Measurements from ENCODE around the gene CHID1.

The CHID1 gene

GRCh38 chr11:845872-846495 is 64.6 kb downstream of the CHID1 start:
- DNase-seq = no peak

- no peak for DNase-seq
Observed at GRCh38 chr11:844693-845644, 65.6 kb downstream of the CHID1 start.

DNA sequence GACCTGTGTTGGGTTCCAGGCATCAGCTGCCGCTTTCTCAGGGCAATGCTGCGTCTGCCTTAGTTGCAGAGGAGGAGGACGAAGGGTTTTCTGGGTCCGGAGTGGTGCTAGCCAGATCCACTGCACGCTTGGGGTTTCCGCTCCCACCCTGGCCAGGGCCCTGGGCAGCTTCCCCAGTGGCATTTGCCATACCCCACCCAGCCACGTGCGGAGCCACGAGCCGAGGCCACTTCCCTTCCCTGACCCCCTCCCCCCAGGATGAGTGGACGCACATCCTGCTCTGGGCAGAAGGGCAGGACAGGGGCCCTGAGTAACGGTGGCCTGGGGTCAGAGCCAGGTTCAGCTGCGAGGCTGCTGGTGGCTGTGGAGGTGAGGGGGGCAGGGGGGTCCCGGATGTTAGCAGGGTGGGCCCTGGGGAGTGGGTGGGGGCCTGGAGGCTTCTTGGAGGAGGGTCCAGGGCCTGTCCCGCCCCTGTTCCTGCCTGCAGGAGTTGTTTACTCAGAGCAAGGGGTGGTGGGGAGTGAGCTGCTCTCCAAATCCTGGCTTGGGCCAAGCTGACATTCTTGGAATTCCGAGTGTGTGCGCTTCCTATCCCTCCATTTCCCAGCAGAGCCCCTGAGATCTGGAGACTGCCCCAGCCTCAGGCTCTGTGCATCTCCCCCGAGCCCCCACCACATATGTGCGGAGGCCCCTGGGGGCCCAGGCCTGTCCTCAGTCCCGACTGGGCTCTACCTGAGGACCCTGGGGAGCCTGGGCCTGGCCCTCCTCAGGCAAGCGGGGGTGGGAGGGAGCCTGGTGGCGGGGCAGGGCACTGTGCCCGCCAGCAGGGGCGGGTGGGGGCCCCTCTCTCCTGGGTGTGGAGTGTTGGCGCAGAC is 66.6 kb downstream of the CHID1 start:
- no peak for DNase-seq

DNA sequence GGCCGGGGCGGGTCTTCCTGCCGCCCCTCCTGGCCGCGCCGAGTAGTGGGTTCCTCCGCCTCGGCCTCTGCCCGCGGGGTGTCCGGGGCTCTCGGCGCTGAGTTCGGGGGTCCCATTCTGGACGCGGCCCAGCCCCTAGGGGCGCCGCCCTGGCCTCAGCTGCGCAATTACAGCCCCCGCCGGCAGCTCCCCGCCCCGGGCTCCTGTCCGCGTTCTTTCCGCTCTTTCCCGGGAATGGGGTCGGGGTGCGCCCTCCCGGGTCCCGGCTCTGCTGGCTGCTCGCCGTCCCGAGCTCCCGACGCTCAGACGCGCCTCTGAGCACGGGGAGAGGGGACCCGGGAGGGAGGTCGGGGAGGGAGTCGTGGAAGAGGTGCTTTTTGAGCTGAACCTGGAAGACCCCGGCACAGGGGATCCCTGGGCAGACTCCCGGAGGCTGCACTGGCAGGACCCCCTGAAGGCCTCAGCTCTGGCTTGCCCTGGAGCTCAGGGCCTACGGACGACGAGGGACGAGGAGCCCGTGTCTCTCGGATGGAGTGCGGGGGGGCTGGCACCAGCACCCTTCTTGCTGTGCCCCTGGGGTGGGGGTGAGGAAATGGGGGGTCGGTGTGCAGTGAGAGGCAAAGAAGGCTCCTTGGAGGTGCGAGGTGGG is 67.4 kb downstream of the CHID1 start:
- no peak for DNase-seq

DNA sequence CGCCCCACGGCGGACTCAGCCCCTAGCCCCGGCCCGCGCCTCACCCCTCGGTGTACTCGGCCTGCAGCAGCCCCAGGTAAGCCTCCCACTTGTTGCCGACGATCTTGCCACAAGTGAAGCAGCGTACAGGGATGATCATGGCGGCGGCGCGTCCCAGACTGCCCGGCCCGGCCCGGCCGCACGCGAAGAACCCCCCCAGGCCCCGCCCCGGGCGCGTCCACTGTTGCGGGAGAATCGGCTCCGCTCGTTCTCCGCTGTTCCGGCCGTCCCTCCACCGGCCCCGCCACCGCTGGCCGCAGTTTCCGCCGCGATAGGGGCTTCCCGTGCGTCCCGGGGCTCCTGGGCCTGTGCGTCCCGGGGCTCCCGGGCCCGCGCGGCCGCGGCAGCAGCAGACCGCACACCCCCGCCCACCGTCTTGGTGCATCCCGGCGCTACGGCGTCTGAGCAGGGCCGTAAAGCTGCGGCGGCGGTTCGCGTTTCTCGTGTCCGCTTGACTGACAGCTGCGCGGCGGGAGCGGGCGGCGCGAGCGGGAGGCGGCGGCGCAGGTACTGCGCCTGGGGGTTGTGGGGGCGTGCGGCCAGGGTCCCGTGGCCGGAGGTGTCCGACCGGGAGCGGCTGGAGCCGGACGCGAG is 68.1 kb downstream of the CHID1 start, which contains the start of the genes POLR2L and TSPAN4:
Gene POLR2L, minus strand, starts transcription at position 160 of the 633 bp plus-strand sequence. Its CDS starts 21 bp downstream, at position 139.
Gene TSPAN4, plus strand, starts transcription at position 483 of the 633 bp plus-strand sequence. CDS start 7,453 bp downstream, outside the sequence.
- peak; percentile 92 for DNase-seq

- DNase-seq = no peak
Observed at GRCh38 chr11:841981-842369, 68.6 kb downstream of the CHID1 start.

- DNase-seq = no peak
Observed at GRCh38 chr11:839875-840617, 70.6 kb downstream of the CHID1 start.

GRCh38 chr11:839280-839623 is 71.4 kb downstream of the CHID1 start:
- DNase-seq = no peak

- DNase-seq = no peak
Observed at GRCh38 chr11:838441-839279, 72.0 kb downstream of the CHID1 start.

DNA sequence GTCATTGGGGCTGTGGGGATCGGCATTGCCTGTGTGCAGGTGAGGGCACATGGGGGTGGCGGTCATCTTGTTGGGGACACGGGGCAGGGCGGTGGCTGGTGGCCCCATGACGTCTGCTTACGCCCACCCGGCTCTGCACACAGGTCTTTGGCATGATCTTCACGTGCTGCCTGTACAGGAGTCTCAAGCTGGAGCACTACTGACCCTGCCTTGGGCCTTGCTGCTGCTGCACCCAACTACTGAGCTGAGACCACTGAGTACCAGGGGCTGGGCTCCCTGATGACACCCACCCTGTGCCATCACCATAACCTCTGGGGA is 72.7 kb downstream of the CHID1 start:
- DNase-seq = no peak

- no peak for DNase-seq
Observed at GRCh38 chr11:837189-837989, 73.2 kb downstream of the CHID1 start.

DNA sequence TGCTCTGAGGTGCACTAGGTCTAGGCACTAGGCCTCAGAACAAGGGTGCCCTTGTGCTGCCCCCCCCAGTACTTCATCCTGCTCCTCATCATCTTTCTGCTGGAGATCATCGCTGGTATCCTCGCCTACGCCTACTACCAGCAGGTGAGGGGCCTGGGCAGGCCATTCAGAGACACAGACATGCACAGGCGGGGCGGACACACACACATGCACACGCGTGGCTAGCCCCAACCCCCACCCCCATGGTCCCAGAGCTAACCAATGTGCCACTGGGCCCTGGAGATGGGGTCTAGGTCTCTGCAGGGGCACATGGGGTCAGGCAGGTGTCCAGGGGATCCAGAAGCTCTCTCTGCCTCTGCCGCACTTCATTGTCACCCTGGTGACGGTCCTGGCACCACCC is 73.9 kb downstream of the CHID1 start:
- no peak for DNase-seq

DNA sequence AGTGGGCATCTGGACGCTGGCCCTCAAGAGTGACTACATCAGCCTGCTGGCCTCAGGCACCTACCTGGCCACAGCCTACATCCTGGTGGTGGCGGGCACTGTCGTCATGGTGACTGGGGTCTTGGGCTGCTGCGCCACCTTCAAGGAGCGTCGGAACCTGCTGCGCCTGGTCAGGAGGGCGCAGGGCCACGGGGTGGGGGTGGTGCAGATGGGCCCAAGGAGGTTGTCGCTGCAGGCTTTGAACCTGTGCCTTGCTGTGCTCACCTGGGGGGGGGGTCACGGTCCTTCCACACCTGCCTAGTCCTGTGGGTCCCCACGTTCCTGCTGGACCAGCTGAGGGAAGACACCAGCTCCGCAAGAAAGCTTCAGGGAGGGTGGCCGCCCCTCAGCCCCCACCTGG is 74.3 kb downstream of the CHID1 start:
- DNase-seq = no peak

- DNase-seq = no peak
Observed at GRCh38 chr11:834371-835316, 76.0 kb downstream of the CHID1 start.

GRCh38 chr11:833849-834311 is 76.7 kb downstream of the CHID1 start:
- no peak for DNase-seq

GRCh38 chr11:833114-833791 is 77.4 kb downstream of the CHID1 start:
- no peak for DNase-seq

- DNase-seq = peak; percentile 17
Observed at GRCh38 chr11:832529-833113, 78.0 kb downstream of the CHID1 start, which contains the start of gene CD151. Gene CD151, plus strand, starts transcription at chr11:832952. Its CDS starts 3,118 bp downstream, at chr11:836070.

Data from COR-L47 (cell line).